GM19467 (cell line): ENCODE measurements around the gene SAMD4B.

ENCODE experiments used
- ATAC-seq: cut with Tn5 transposase; IDR thresholded peaks from one replicate; pipeline ENCODE4 v1.9.1; 2021; ENCODE audit warnings: mild to moderate bottlenecking, moderate library complexity; ENCODE audit not compliant: unreplicated experiment

Gene SAMD4B

GRCh38 chr19:39407660-39408391 is 65.6 kb downstream of the SAMD4B start:
- ATAC-seq: no peak

- no peak for ATAC-seq
Measured at GRCh38 chr19:39408392-39409207, 66.4 kb downstream of the SAMD4B start.

GRCh38 chr19:39409208-39410016 is 67.2 kb downstream of the SAMD4B start:
- no peak for ATAC-seq

- ATAC-seq: no peak
Measured at GRCh38 chr19:39410017-39410830, 68.0 kb downstream of the SAMD4B start.

- ATAC-seq: no peak
Measured at GRCh38 chr19:39410831-39411080, 68.5 kb downstream of the SAMD4B start.

- no peak for ATAC-seq
Measured at GRCh38 chr19:39411081-39411831, 69.0 kb downstream of the SAMD4B start.

- ATAC-seq: peak; percentile 22
Measured at GRCh38 chr19:39411832-39412099, 69.5 kb downstream of the SAMD4B start.

- peak; percentile 47 for ATAC-seq
Measured at GRCh38 chr19:39412100-39412866, 70.1 kb downstream of the SAMD4B start, which contains the start of gene PLEKHG2. Gene PLEKHG2 (plus strand): TSS chr19:39412669. CDS start chr19:39414087, 1,418 bp downstream.

GRCh38 chr19:39412867-39413271 is 70.6 kb downstream of the SAMD4B start:
- no peak for ATAC-seq

- no peak for ATAC-seq
Measured at GRCh38 chr19:39413272-39413910, 71.2 kb downstream of the SAMD4B start.

GRCh38 chr19:39413911-39414608 is 71.8 kb downstream of the SAMD4B start:
- no peak for ATAC-seq

GRCh38 chr19:39415111-39416046 is 73.2 kb downstream of the SAMD4B start:
- ATAC-seq: no peak

- no peak for ATAC-seq
Measured at GRCh38 chr19:39416152-39417120, 74.2 kb downstream of the SAMD4B start.

GRCh38 chr19:39417463-39418181 is 75.4 kb downstream of the SAMD4B start:
- ATAC-seq: no peak

- ATAC-seq: no peak
Measured at GRCh38 chr19:39419003-39419402, 76.8 kb downstream of the SAMD4B start.
